ENCODE data around the gene MLN. TPM values are rescaled to one million over a fixed set of nuclear protein-coding genes. Genes with fewer than 3 reads are reported as not detected.

MLN gene
- total RNA-seq, 4 donors from 2014 or later, result not detected

GRCh38 chr6:33808641-33809180 is 4.9 kb upstream of the MLN start:
- H3K36me3 ChIP-seq, result no peaks in the 10 kb centered on the region
- DNase-seq, result no peak
- peaks cover 67% of the 10 kb centered on the region for H3K27me3 ChIP-seq
- 25 to 42% methylated on average over 7 to 8 of the region's 8 CpGs for WGBS, 2 donors (ENCODE audit: low coverage in 1 of 2)
- no peaks in the 10 kb centered on the region for H3K9me3 ChIP-seq
- intact Hi-C loops (cut with DNase I; ENCODE audit: low total_unique reads) (no loop called here), in situ Hi-C loops (cut with MboI; ENCODE audit: low pct_ligation_motif_present in 1 of 4, low pct_unique_long_range_greater_than_20kb in 1 of 4, low sequenced_read_pairs in 3 of 4) (no loop called here)
- no peak overlapping the region for H3K27ac ChIP-seq
- H3K4me3 ChIP-seq, result no peak overlapping the region
- TF ChIP-seq, protein P1, sequence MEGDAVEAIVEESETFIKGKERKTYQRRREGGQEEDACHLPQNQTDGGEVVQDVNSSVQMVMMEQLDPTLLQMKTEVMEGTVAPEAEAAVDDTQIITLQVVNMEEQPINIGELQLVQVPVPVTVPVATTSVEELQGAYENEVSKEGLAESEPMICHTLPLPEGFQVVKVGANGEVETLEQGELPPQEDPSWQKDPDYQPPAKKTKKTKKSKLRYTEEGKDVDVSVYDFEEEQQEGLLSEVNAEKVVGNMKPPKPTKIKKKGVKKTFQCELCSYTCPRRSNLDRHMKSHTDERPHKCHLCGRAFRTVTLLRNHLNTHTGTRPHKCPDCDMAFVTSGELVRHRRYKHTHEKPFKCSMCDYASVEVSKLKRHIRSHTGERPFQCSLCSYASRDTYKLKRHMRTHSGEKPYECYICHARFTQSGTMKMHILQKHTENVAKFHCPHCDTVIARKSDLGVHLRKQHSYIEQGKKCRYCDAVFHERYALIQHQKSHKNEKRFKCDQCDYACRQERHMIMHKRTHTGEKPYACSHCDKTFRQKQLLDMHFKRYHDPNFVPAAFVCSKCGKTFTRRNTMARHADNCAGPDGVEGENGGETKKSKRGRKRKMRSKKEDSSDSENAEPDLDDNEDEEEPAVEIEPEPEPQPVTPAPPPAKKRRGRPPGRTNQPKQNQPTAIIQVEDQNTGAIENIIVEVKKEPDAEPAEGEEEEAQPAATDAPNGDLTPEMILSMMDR (IDR thresholded peaks at IDR 0.05), result no peak
- TF ChIP-seq POLR2A (IDR thresholded peaks at IDR 0.05), result no peak
- no peak for TF ChIP-seq POLR2AphosphoS5 (IDR thresholded peaks at IDR 0.05)
- TF ChIP-seq EP300 (IDR thresholded peaks at IDR 0.05; ENCODE audit: low read depth), result no peak
- H3K4me1 ChIP-seq, result no peaks in the 10 kb centered on the region

DNA sequence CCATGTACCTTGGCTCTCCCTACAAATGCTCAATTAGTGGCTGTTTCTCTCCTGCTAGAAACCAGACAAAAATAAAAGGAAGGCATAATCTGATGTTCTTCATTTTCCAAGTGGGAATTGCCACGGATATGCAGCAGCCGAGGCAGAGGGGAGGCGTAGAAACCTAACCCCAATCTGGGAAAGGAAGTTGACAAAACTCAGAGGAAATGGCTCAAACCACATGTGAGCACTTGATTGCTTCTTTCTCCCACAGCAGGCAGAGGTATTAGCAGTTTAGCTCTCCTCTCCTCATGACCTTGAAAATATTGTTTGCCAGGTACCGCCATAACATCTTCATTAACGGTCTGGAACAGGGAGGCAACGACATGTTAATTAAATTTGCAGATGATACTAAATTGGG is 3.8 kb upstream of the MLN start:
- WGBS, 2 donors (ENCODE audit: low coverage in 1 of 2), result 55 to 64% methylated on average over 6 of the region's 6 CpGs
- Histone ChIP-seq H3K9me3 (no peaks in the 10 kb centered on the region), H3K27ac (no peak overlapping the region), H3K27me3 (peaks cover 56% of the 10 kb centered on the region), H3K36me3 (no peaks in the 10 kb centered on the region), H3K4me1 (no peaks in the 10 kb centered on the region), H3K4me3 (no peak overlapping the region)
- intact Hi-C loops (cut with DNase I; ENCODE audit: low total_unique reads) (no loop called here), in situ Hi-C loops (cut with MboI; ENCODE audit: low pct_ligation_motif_present in 1 of 4, low pct_unique_long_range_greater_than_20kb in 1 of 4, low sequenced_read_pairs in 3 of 4) (no loop called here)
- TF ChIP-seq POLR2AphosphoS5 (IDR thresholded peaks at IDR 0.05) (no peak), EP300 (IDR thresholded peaks at IDR 0.05; ENCODE audit: low read depth) (no peak), POLR2A (IDR thresholded peaks at IDR 0.05) (no peak)
- TF ChIP-seq, protein P1 (IDR thresholded peaks at IDR 0.05), result no peak
- DNase-seq, result no peak

DNA sequence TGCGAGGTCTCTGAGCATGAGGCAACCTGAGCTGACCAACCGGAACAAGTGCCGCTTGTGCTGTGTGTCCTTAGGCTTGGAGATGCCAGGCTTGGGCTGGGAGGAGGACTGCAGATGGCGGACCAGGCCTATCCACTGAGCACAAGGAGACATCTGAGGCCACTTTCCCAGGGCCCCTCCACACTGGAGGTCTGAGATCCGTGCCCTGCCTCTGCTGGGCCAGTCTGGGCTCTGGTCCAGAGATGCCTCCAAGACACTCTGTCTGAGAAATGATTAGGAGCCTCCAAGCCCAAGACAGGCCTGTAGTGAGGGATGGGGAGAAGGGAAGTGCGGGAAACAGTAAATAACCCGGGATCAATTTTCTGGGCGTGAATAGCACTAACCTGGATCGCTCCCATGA is 3.0 kb upstream of the MLN start:
- Histone ChIP-seq H3K36me3 (no peaks in the 10 kb centered on the region), H3K4me3 (no peak overlapping the region), H3K4me1 (no peaks in the 10 kb centered on the region), H3K9me3 (no peaks in the 10 kb centered on the region), H3K27ac (no peak overlapping the region), H3K27me3 (peaks cover 49% of the 10 kb centered on the region)
- TF ChIP-seq POLR2AphosphoS5 (IDR thresholded peaks at IDR 0.05), result no peak
- TF ChIP-seq POLR2A (IDR thresholded peaks at IDR 0.05), result no peak
- TF ChIP-seq, protein P1 (IDR thresholded peaks at IDR 0.05), result no peak
- TF ChIP-seq EP300 (IDR thresholded peaks at IDR 0.05; ENCODE audit: low read depth), result no peak
- no peak for DNase-seq
- in situ Hi-C loops (cut with MboI; ENCODE audit: low pct_ligation_motif_present in 1 of 4, low pct_unique_long_range_greater_than_20kb in 1 of 4, low sequenced_read_pairs in 3 of 4) (no loop called here), intact Hi-C loops (cut with DNase I; ENCODE audit: low total_unique reads) (no loop called here)
- WGBS, 2 donors (ENCODE audit: low coverage in 1 of 2), result 73% methylated on average over 9 of the region's 9 CpGs; no CpG with 5 or more reads in 1 of the 2 donors

DNA sequence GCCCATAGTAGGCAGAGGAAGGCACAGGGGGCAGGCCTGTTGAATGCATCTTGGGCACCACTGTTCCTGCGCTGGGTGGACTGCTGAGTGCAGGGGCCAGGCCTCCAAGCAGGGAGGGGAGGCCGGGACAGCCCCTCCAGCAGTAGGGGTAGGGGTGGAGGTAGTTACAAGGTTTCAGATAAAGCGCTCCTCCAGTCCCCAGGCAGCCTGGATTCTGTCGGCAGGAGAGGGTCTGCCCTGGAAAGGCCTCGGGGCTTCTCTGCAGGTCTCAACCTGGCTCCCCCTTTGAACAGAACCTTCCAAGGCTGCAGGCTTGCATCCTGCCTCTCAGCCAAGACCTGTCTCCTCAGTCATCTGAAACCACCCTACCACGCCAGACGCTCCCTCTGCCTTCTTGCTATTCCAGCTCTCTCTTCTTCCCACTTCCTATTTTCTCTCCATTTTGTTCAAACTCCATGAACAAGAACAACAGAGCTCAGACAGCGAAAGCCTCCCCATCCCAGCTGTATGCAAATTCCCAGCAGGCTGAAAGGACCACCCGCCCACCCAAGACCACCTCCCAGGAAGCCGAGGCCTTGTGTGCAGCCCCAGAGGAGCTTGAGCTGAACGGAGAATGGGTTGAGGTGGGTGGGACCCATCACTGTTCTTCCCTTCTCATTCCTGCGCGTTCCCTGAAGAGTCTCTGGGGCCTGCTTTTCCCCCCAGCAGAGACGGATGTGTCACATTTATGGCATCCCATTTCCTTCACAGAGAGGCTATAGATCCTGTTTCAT is 1.4 kb downstream of the MLN start:
- in situ Hi-C loops (cut with MboI; ENCODE audit: low pct_ligation_motif_present in 1 of 4, low pct_unique_long_range_greater_than_20kb in 1 of 4, low sequenced_read_pairs in 3 of 4), result no loop called here
- Histone ChIP-seq H3K27ac (no peak overlapping the region), H3K27me3 (peaks cover 21% of the 10 kb centered on the region), H3K9me3 (no peaks in the 10 kb centered on the region), H3K4me3 (no peak overlapping the region), H3K36me3 (no peaks in the 10 kb centered on the region), H3K4me1 (no peaks in the 10 kb centered on the region)
- no peak for TF ChIP-seq EP300 (IDR thresholded peaks at IDR 0.05; ENCODE audit: low read depth)
- intact Hi-C loops (cut with DNase I; ENCODE audit: low total_unique reads), result no loop called here
- DNase-seq, result no peak
- 83 to 85% methylated on average over 4 to 14 of the region's 14 CpGs for WGBS, 2 donors (ENCODE audit: low coverage in 1 of 2)

Measured in transverse colon (tissue), 4 donors.